Activated T-helper 2 cell treated with anti-CD3 and anti-CD28 coated beads, Interferon-gamma antibody, Interleukin-2, Interleukin-4, amounts not matched to agents 10 μg/mL and 5 μg/mL and 100 μg/mL, durations not matched to agents 14 hours and 24 hours and 36 hours (primary cell): ENCODE data around the gene AGFG2. TPM values are rescaled to one million over a fixed set of nuclear protein-coding genes. Genes with fewer than 3 reads are reported as not detected.

Experiments
- DNase-seq: peaks from one replicate; pipeline ENCODE4 v3.0.0; 2021; ENCODE audit warnings: low spot score
- H3K27ac Mint-ChIP-seq: one replicate; pipeline ENCODE4 v1.8.0; 2021; ENCODE audit warnings: mixed read lengths
- H3K27me3 Mint-ChIP-seq: one replicate; pipeline ENCODE4 v1.8.0; 2021; ENCODE audit warnings: low read depth, mixed read lengths
- H3K36me3 Mint-ChIP-seq: one replicate; pipeline ENCODE4 v1.8.0; 2021; ENCODE audit warnings: low read depth, mixed read lengths
- H3K4me1 Mint-ChIP-seq: one replicate; pipeline ENCODE4 v1.8.0; 2021; ENCODE audit warnings: low read depth, mixed read lengths
- H3K4me3 Mint-ChIP-seq: one replicate; pipeline ENCODE4 v1.8.0; 2021; ENCODE audit warnings: low read depth, mild to moderate bottlenecking, moderate library complexity, mixed read lengths
- H3K9me3 Mint-ChIP-seq: one replicate; pipeline ENCODE4 v1.8.0; 2021; ENCODE audit warnings: mixed read lengths
- intact Hi-C: fragments of 100-400 bp; cut with micrococcal nuclease; formaldehyde crosslinking; loops from one replicate; pipeline ENCODE4 v1.15.1; 2023
- total RNA-seq: library from RNA; stranded (reverse); gene quantifications from 2 replicates; pipeline ENCODE4 v1.2.3, GENCODE V29; 2022

The AGFG2 gene
- total RNA-seq, 1 donor from 2014 or later: 75.5 TPM

- H3K4me1 Mint-ChIP-seq: peaks cover 6% of the 10 kb centered on the region
- no peak overlapping the region for H3K27ac Mint-ChIP-seq
- intact Hi-C loops: loop anchor here (10.0 kb wide), 1 partner anchor 638 kb away; the partner anchor contains the start of gene FIS1
- no peak overlapping the region for H3K4me3 Mint-ChIP-seq
- no peaks in the 10 kb centered on the region for H3K9me3 Mint-ChIP-seq
- no peaks in the 10 kb centered on the region for H3K36me3 Mint-ChIP-seq
- no peak for DNase-seq
- peaks cover 3% of the 10 kb centered on the region for H3K27me3 Mint-ChIP-seq
Observed at GRCh38 chr7:100607111-100607510, 68.1 kb downstream of the AGFG2 start.

GRCh38 chr7:100609958-100610357 is 71.0 kb downstream of the AGFG2 start:
- peaks cover 13% of the 10 kb centered on the region for H3K4me1 Mint-ChIP-seq
- H3K27me3 Mint-ChIP-seq: peaks cover 3% of the 10 kb centered on the region
- H3K4me3 Mint-ChIP-seq: no peak overlapping the region
- intact Hi-C loops: loop anchor here (5.0 to 10.0 kb wide), 2 partner anchors 97 to 635 kb away; partner anchors contain the start of genes FIS1 and POP7
- no peaks in the 10 kb centered on the region for H3K9me3 Mint-ChIP-seq
- DNase-seq: no peak
- H3K27ac Mint-ChIP-seq: peak overlapping the region; percentile 6
- H3K36me3 Mint-ChIP-seq: peaks cover 8% of the 10 kb centered on the region

- peak; percentile 98 for DNase-seq
- Mint-ChIP-seq H3K27ac (peak within 1 kb of the TSS; percentile 99), H3K9me3 (no peaks in the 10 kb centered on the region), H3K4me3 (peak within 1 kb of the TSS; percentile 97), H3K27me3 (no peaks in the 10 kb centered on the region), H3K4me1 (peaks cover 10% of the 10 kb centered on the region), H3K36me3 (peaks cover 12% of the 10 kb centered on the region)
- intact Hi-C loops: loop anchor here (1.0 to 5.0 kb wide), 7 partner anchors 8 to 183 kb away; partner anchors contain the start of genes FBXO24, GNB2, LRCH4 and MEPCE
Observed at GRCh38 chr7:100611983-100612729, 73.2 kb downstream of the AGFG2 start, which contains the start of gene MOSPD3. MOSPD3 (plus strand) TSS chr7:100612540; CDS start chr7:100612792, 252 bp downstream.

- no peak overlapping the region for H3K27ac Mint-ChIP-seq
- no peaks in the 10 kb centered on the region for H3K27me3 Mint-ChIP-seq
- no peak for DNase-seq
- no peaks in the 10 kb centered on the region for H3K9me3 Mint-ChIP-seq
- intact Hi-C loops: loop anchor here (1.0 to 5.0 kb wide), 7 partner anchors 9 to 184 kb away; partner anchors contain the start of genes FBXO24, GNB2, LRCH4 and MEPCE
- H3K4me1 Mint-ChIP-seq: peaks cover 10% of the 10 kb centered on the region
- H3K4me3 Mint-ChIP-seq: peak overlapping the region; percentile 97
- H3K36me3 Mint-ChIP-seq: peaks cover 12% of the 10 kb centered on the region
Observed at GRCh38 chr7:100612730-100613390, 73.9 kb downstream of the AGFG2 start.

GRCh38 chr7:100613412-100614175 is 74.6 kb downstream of the AGFG2 start:
- peaks cover 12% of the 10 kb centered on the region for H3K36me3 Mint-ChIP-seq
- H3K4me3 Mint-ChIP-seq: peak overlapping the region; percentile 75
- no peaks in the 10 kb centered on the region for H3K9me3 Mint-ChIP-seq
- no peak overlapping the region for H3K27ac Mint-ChIP-seq
- peaks cover 10% of the 10 kb centered on the region for H3K4me1 Mint-ChIP-seq
- intact Hi-C loops: loop anchor here (2.0 to 5.0 kb wide), 3 partner anchors 13 to 94 kb away; partner anchors contain the start of gene POP7
- no peaks in the 10 kb centered on the region for H3K27me3 Mint-ChIP-seq
- no peak for DNase-seq

- Mint-ChIP-seq H3K36me3 (peaks cover 12% of the 10 kb centered on the region), H3K4me1 (peaks cover 10% of the 10 kb centered on the region), H3K9me3 (no peaks in the 10 kb centered on the region), H3K27ac (no peak overlapping the region), H3K4me3 (no peak overlapping the region), H3K27me3 (no peaks in the 10 kb centered on the region)
- intact Hi-C loops: loop anchor here (5.0 kb wide), 1 partner anchor 93 kb away; the partner anchor contains the start of gene POP7
- DNase-seq: no peak
Observed at GRCh38 chr7:100614308-100614861, 75.4 kb downstream of the AGFG2 start.

Other genes with a start within 250 kb of the AGFG2 start
- gene SPDYE3, start 231.5 kb upstream of the AGFG2 start, total RNA-seq: not detected in 2 replicates
- 86.2 and 87.5 TPM in 2 replicates for gene PILRB, start 181.1 kb upstream of the AGFG2 start, total RNA-seq
- 12.3 TPM in 2 replicates for gene PILRA, start 165.7 kb upstream of the AGFG2 start, total RNA-seq
- gene ZCWPW1, start 110.5 kb upstream of the AGFG2 start, total RNA-seq: 1.1 and 3.5 TPM in 2 replicates
- 50.9 and 51.0 TPM in 2 replicates for gene MEPCE, start 109.4 kb upstream of the AGFG2 start, total RNA-seq
- gene PPP1R35, start 102.7 kb upstream of the AGFG2 start, total RNA-seq: 59.8 and 63.6 TPM in 2 replicates
- 3.2 and 4.5 TPM in 2 replicates for gene SPACDR, start 74.9 kb upstream of the AGFG2 start, total RNA-seq
- 103 and 106 TPM in 2 replicates for gene TSC22D4, start 60.0 kb upstream of the AGFG2 start, total RNA-seq
- 0.27 and 0.34 TPM in 2 replicates for gene NYAP1, start 55.3 kb upstream of the AGFG2 start, total RNA-seq
- 11.3 and 11.8 TPM in 2 replicates for gene SAP25, start 34.7 kb downstream of the AGFG2 start, total RNA-seq
- 105 and 106 TPM in 2 replicates for gene LRCH4, start 46.9 kb downstream of the AGFG2 start, total RNA-seq
- 0.37 and 0.91 TPM in 2 replicates for gene FBXO24, start 47.1 kb downstream of the AGFG2 start, total RNA-seq
- 8.6 and 10.3 TPM in 2 replicates for gene PCOLCE, start 63.2 kb downstream of the AGFG2 start, total RNA-seq
- gene MOSPD3, start 73.3 kb downstream of the AGFG2 start, total RNA-seq: 14.1 TPM in 2 replicates
- 16.7 and 19.7 TPM in 2 replicates for gene TFR2, start 102.3 kb downstream of the AGFG2 start, total RNA-seq
- gene ACTL6B, start 117.2 kb downstream of the AGFG2 start, total RNA-seq: not detected in 2 replicates
- 221 and 224 TPM in 2 replicates for gene GNB2, start 134.5 kb downstream of the AGFG2 start, total RNA-seq
- gene GIGYF1, start 155.0 kb downstream of the AGFG2 start, total RNA-seq: 51.0 and 53.9 TPM in 2 replicates
- gene POP7, start 166.9 kb downstream of the AGFG2 start, total RNA-seq: 67.6 and 68.7 TPM in 2 replicates
- gene EPO, start 181.3 kb downstream of the AGFG2 start, total RNA-seq: 0.14 TPM in 1 of 2 replicates, not detected in the other
- gene ZAN, start 194.4 kb downstream of the AGFG2 start, total RNA-seq: not detected in 2 replicates